ENCODE data around the gene GPR157.

- TF ChIP-seq CTCF (IDR thresholded peaks at IDR 0.05) (no peak), EZH2 (IDR thresholded peaks at IDR 0.05; ENCODE audit: borderline replicate concordance, insufficient read depth, low read depth, low read length, poor library complexity, severe bottlenecking) (no peak)
These were observed 2.4 kb downstream of the GPR157 start for GRCh38 chr1:9126511-9126910.

Measured in B cell (primary cell).